ENCODE results near the gene PCCA.

PCCA gene

DNA sequence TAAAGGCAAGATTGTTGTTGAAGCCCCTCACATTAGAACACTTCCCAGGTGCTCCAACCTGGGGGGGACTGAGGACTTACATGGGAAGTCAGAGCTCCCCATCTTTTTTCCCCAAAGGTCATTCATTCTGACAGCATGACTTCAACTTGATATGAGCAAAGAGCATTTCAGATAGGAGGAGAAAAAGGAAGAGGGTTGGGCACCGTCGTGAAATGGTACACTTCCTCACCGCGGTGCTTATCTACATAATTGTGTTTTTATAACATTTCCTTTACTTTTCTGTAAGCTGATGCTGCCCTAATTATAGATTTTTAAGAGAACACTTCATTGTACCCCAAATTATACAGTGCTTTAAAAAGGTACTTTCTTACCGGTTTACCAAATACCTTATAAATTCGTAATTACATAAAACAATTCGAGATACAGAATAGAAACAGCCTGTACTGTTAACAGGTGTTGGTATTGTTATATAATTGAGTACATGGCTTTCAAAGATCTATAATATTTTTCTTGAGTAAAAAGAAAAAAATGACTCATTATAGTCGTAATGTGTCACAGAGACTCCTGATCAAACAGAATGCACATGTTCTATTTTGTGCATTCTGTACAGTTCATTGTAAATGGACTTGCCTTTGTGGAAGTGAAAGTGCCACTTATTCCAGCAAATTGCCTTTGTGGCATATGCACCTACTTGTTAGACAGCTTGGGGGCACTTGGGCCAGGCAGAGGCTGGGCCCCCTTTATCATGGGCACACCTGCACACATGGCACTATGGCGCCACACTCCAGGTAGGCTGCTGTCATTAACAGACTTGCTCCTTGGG lies 417.9 kb downstream of the PCCA start:
- no peak for FAIRE-seq
- no peak for DNase-seq (ENCODE audit: low spot score)

DNA sequence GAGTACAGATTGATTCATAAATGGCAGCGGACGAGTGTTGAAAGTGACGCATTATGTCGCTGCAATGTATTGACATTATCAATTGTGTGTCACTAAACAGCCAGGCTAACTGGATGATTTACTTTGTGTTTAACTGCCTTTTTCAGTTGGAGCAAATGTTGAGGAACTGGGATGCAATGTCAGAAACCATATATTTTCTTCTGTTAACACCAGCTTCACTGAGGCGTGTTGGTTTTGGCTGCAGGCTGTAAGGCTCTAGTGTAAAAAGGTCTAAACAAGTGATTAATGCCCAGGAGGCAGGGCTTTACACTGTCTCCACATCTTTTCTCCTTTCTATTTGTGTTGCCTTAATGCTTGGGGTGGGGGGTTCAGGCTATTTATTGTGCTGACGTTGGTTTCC lies 419.6 kb downstream of the PCCA start:
- FAIRE-seq, result no peak

DNA sequence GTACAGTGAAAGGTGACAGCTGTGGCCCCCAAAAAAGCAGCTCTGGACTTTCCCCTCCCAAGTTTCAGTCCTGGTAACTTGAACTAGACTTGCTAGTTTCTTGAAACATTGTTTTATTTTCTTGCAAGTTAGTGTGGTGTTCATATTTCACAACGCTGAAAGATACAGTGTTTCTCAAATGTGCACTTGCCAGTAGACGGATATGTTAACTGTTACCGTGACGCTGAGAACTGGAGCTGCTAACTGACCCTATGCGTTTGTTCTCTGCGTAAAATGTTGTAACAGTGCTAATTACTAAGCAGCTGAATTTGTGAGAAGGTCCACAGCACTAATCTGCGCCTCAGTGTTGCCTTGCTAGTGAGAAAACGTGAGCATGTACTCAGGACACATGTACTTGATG lies 420.1 kb downstream of the PCCA start:
- DNase-seq (ENCODE audit: low spot score), result no peak
- FAIRE-seq, result no peak

More for the DNA sequence above, 419.6 kb downstream of the PCCA start:
- DNase-seq (ENCODE audit: low spot score), result no peak

DNA sequence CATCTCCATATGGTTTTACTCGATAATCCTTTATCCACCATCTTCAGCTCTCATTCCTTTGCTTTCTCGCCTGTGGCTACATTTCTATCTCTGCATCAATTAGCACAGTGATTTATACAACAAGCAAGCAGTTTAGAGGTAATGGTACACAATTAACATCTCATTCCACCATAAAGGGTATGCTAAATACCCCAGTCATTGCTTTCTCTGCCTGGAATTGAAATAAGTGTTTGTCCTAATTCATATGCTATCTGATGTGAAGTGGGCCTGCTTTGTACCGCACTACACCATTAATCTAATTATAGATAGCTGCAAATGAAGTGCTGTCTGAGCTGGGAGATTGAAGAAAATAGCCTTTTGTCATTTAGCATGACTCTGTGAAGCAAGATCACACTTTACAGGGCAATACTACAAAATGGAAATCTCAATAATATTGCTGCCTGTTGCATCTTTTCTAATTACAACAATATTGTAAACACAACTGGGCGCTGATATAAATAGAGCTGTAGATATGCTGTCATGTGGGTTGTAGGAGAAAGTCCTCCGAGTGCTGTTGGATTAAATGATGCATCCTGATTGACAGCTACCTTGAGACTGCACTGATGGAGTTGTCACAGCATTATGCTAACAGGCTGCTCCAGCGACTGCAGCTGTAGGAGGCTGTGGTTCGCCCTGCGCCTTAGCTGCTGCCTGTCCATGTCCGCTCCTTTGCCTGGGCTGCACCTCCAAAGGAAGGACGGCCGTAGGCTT lies 421.5 kb downstream of the PCCA start:
- FAIRE-seq (no peak), DNase-seq (ENCODE audit: low spot score) (no peak)

DNA sequence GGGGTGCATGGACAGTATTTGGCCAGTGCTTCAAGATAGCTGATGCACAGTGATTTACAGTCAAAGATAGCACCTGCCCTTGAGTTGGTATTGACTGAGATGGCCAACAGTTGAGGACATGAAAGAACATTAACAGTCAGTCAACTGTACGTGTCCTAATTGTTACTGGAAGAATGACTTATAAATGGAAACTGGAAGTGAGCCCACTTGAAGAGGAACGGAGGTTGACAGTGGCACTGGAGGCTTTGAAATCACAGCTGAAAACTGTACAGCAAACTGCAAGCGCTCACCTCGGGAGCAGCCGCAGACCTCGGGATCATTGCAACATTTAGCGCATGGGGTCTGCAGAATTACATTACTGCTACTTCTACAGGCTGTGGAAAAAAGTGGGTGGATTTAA lies 422.6 kb downstream of the PCCA start:
- FAIRE-seq (no peak), DNase-seq (ENCODE audit: low spot score) (no peak)

DNA sequence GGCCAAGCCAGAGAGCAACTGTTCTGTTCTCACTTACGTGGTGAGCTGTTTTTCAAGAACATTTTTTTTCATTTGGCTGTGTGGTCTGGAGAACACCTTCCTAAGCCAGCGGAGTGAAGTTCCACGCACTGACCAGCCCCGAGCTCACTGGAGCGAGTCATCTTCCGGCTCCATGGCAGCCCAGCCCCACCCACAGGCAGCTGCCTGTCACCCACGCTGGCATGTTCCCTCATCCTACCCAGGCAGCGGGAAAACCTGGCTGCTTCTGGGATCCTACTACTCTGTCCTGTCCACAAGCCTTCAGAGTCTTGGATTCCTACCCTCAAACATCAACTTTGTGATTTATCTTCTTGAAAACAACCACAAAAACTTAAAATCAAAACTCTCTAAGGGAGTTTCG lies 423.5 kb downstream of the PCCA start:
- FAIRE-seq (no peak), DNase-seq (ENCODE audit: low spot score) (peak; percentile 29)

DNA sequence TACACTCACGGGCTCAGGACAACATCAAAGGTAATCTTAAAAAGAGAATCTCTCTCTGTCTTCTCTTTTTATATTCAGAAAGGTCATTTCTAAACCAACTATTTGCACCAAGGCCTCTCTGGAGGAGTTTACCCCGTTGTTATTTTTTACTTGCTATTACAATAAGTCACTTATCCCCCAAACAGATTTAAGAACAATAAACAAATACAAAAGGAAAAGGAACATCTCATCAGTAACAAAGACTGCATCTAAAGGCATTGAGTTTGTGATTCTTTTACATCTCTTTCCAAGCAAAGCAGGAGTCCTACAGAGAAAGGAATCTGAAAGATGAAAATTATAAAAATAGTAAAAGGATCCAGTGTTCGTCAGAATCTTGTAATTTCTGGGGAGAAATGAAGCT lies 424.3 kb downstream of the PCCA start:
- DNase-seq (ENCODE audit: low spot score), result no peak
- no peak for FAIRE-seq

DNA sequence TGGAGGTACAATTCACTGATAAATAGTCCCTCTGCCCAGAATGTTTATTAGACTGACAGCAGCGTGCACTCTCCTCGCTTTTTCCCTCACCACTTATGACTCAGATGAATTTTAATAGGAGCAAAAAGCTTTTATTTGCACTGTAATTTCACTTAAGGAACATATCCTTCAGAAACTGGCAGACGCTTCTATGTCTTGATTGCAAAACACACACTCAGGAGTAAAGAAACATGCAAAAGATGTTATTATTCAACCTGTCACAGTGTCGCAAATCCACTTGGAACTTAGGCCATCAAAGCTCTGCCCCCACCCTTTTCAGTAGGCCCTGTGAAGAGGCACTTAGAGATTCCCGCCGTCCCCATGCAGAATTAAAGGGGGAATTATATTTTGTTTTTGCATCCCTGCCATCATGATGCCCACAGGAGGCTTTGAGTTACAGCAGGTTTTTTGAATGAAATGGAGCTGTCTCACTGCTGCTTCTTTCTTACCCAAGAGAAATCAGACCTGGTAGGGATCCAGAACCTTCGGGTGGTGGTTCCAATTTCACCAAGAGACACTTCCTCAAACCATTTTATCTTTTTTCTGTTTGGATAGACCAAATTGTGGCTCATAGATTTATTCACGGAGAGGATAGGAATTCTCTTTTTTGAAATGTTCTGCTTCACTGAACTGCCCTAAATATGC lies 425.2 kb downstream of the PCCA start:
- FAIRE-seq, result no peak

DNA sequence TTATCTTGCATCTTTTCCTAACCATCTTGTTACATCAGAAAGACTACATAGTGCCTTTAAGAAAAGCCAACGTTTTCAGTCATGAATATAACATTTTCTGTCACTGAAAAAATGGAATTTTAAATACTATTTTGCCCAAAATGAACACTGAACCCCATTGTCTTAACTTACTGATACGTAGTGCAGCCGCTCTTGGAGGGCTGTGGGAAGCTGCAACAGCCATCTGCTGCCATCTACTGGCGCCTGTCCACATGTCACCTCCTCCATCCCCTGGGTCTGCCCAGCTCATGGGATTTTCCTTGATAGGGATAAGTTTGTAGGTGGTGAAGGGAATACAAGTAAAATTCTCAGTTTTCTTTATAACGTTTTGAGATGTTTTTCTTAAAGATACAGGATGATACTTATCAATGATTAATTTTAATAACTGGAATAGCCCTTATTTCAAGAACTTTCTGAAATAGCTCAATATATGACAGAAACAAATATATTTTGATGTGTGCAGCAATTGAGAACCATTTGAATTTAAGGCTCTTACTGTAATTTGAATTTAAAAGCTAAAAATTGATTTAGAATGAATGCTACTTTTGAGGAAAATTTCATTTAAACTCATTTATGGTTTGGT lies 426.0 kb downstream of the PCCA start:
- peak; percentile 52 for DNase-seq (ENCODE audit: low spot score)
- peak; percentile 57 for FAIRE-seq

More for the DNA sequence above, 425.2 kb downstream of the PCCA start:
- no peak for DNase-seq (ENCODE audit: low spot score)

DNA sequence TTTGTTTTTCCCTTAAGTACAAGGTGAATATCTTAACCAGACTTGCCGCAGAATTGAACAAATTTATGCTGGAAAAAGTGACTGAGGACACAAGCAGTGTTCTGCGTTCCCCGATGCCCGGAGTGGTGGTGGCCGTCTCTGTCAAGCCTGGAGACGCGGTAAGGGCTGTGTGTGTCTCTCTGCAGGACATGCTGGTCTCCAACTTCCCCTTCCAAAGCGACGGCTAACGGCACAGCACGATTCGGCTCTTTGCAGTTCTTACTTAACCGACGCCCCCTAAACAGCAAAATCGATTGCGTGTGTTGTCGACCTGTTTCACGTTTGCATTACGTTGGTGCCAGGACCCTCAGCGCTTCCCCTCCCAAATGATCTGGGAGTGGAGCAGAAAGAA lies 426.5 kb downstream of the PCCA start:
- FAIRE-seq (no peak), DNase-seq (ENCODE audit: low spot score) (no peak)

DNA sequence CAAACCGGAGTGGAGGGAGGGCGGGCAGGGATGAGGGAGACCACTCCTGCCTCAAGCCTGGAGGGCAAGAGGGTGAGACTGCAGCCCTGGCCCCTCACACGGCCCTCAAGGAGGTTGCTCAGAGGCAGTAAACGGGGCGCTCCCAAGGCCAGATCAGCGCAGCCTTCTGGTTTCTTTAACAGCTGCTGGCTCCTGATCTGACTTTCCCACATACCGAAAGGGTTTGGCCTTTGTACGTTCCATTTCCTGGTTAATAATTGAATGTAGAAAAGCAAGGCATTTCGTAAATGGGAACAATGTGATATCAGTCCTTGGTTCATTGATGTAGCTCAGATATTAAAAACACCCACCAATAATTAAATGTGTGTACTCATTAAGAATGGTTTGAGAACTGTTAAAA lies 428.2 kb downstream of the PCCA start:
- no peak for DNase-seq (ENCODE audit: low spot score)
- FAIRE-seq, result no peak

DNA sequence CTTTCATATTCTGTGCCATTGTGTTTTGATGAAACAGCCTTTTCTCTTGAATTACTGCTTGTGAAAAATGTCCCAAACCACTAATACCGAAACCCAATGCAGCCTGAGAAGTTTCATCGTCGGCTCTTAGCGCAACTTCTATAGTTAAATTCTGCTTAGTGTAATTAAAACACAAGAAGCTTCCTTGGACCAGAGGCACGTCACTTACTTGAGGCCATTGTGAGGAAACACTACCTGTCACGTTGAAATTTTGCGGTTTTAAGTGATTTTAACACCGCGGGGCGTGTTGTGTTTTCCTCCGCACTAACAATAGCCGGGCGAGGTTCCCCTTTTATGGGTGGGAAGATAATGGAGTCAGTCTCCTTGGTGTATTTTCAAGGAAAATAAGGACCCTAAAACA lies 428.8 kb downstream of the PCCA start:
- no peak for DNase-seq (ENCODE audit: low spot score)
- FAIRE-seq, result no peak

DNA sequence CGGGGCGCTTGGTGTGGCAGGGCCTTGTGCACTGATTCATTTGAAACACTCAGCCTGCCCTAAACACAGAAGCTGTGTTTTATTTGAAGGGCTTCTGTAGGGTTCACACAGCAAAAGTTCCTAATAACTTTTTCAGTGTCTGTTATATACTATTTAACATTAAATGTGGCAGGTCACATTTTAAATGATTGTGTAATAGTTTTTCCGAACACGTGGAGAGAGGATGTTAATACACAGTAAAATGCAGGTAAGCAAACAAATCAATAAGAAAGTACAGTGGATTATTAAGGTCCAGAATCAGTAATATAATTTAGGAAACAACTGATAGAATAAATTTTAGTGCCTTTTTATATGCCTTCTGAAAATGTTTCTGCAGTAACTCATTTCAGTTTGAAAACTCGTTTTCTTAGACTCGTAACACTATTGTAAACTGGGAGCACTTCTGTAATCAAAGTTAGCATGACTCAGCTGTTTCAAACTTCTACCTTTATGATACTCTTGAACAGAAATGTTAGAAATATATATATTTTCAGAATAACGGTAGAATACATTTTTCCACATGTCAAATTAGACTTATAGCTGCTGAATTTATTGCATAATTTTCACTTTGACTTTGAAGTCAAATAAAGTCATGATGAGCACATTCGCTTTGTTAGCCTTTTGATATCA lies 429.6 kb downstream of the PCCA start:
- no peak for DNase-seq (ENCODE audit: low spot score)

DNA sequence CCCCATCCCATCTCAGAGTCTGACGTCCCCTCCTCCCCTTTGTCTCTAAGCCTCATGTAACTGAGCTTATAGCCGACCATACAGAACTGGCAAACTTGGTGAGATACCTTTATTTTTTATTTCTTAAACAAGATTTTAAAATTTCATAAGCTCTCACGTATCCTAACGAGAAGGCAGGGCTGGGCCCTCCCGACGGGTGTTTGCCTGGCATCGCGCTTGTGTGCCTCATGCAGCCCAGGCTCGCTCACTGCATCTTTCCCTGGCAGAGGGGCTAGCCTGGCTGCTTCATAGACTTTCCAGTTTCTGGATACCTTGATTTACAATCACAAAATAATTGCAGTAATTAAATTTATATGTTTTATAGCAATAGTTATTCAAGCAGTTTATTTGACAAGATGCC lies 430.7 kb downstream of the PCCA start:
- FAIRE-seq (no peak), DNase-seq (ENCODE audit: low spot score) (no peak)

More for the DNA sequence above, 429.6 kb downstream of the PCCA start:
- FAIRE-seq, result no peak

DNA sequence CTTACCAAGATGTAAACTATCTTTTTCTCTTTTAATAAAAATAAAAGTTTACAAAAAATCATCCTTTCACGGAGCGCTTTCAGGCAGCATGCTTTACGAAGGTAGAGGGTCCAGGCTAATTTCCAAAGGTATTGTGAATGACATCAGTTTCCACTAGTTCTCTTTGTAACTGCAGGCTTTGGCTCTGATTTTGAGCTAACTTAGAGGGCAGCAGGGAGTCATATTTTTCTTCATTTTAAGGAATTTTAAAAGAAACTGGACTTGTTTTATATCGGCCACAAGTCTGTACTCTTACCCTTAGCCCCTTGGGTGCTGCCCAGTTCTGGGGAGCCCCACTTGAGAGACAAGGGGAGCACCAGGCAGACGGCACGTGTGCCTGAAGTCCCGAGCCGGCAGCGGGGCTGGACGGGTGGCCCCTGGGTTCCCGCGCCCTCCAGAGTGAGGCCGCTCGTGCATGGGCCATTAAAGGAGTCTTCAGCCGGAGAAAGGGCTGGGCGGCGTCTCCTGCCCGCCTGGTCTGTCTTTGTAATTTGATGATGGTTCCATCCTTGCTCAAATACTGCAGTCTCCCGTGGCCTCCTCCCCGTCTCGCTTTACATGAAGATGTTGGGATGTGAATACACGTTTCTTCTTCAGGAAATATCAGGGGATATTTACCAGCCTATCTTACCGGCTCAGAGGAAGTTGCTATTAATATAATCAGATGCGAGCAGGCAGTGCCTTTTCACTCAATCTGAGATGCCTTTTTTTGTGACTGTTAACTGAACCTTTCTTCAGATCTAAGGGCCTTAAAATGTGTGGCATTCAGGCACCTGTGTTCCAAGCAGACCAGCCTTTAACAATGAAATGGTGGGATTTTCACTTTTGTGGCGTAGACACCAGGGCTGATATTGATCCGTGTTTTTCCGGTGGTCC lies 432.3 kb downstream of the PCCA start:
- no peak for FAIRE-seq
- no peak for DNase-seq (ENCODE audit: low spot score)

DNA sequence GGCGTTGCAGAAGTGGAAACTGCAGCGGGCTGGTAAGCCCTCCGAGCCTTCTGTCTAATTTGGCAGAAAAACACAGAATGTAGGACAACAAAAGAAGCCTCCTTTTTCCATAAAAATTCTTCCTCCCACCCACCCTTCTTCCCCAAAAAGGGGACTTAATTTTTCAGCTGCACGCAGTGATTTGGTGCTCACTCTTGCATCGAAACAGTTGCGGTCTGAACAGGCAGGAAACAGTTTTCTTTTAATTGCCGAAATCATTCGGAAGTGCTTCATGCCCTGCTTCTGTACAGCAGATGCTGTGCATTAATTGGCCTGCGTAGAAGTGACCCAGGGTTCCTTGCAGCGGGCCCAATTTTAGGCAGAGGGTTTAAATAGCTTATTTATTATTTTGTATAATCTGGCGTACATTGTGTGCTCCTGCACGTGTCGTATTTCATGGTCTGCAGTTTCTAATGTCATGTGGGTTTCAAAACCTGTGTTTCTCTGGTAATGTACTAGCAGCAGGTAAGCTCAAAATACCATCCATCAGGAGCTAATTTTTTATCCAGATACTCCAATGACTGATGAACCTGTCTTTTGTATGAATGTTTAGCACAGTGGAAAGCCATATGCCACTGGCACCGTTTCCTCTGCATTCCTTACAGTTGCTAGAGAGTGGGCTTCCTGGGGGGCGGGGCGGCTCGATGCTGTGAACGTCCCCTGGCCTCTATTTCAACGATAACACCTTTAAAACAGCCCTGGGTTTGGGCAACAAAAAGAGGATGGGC lies 433.1 kb downstream of the PCCA start:
- DNase-seq (ENCODE audit: low spot score) (no peak), FAIRE-seq (no peak)

DNA sequence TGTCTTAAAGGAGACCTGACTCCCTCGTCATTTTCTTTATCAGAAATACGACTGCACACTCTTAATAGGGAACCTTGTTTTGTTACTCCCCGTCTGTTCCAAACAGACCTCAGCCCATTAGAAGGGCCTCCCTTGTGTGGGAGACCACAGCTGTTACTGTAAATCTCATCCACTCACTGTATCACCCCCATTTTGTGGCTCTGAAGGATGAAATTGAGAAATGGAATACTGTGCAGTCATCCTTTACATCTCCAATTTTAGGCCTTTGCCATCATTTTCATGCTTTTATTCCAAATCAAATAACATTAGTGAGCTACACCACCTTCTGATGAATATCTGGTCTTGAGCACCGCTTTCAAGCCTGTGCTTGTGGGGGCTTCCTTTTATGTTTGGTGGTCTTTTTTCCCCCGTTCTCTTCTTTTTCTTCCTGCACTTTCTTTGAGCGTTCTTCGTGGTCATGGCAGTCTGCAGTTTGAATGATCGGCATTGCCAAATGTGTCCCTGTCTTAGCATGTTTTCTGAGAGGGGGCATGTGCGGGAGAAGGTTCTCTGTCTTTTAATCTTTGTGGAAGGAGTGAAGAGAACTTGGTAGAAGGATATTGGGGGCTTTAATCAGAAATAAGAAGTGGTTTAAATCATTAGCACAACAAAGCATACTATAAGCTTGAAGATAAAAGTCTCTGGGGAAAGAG lies 433.9 kb downstream of the PCCA start:
- FAIRE-seq (no peak), DNase-seq (ENCODE audit: low spot score) (no peak)

DNA sequence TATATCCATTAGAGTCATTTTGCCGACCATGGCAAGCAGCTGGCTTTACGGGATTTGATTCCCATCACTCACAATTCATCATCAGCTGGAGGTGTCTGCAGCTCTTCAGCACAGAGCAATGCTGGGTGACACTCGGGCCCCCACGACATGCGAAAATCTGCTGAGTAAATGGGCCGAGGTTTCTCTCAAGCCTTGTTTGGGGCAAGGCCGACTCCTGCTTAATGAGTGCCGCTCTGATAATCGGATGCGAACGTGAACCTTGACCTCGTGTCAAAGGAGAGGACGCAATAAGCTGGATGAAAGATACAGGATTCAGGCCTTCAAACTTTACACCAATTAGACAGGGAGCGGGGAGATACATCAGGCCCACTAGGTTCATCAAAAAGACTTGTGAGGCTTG lies 434.5 kb downstream of the PCCA start:
- DNase-seq (ENCODE audit: low spot score), result no peak
- no peak for FAIRE-seq

DNA sequence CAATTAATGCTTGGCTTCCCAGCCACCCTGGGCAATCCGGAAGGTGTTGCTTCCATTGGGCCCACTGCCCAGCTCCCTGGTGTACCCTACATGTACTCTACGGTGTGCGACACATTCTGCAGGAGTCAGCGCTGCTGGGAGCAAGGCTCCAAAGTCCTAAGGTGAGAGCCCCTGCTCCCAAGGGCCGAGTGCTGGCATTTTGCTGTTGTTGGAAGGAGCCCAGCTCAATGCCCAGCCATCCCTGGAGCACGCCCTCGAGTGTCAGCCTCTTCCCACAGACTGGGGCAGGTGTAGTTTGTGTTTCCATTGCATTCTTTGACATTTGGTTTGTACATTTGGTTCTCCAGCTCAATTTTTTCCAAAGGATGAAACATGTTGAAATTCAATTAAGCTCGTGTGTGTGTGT lies 435.1 kb downstream of the PCCA start:
- no peak for DNase-seq (ENCODE audit: low spot score)
- no peak for FAIRE-seq

Measured in RCC 7860 (cell line).